Fibroblast of lung (primary cell): ENCODE measurements around the gene NCR2. TPM values are rescaled to one million over a fixed set of nuclear protein-coding genes. Genes with fewer than 3 reads are reported as not detected.

Source experiments
- DNase-seq, 2 donors: peaks; one replicate each; pipeline versions ENCODE4 v3.0.0 to v3.0.0-alpha.2; 2010; ENCODE audit warnings: low read depth in 2 of 2
- H2AFZ ChIP-seq: 2 replicates; pipeline ENCODE4 v1.5.1; 2012; ENCODE audit warnings: low read length, control low read depth, inconsistent platforms
- H3K27ac ChIP-seq: 2 replicates; pipeline ENCODE4 v1.5.1; 2011; ENCODE audit warnings: low read length, control low read depth; ENCODE audit not compliant: insufficient read depth
- H3K27me3 ChIP-seq: 2 replicates; pipeline ENCODE4 v1.5.1; 2011; ENCODE audit warnings: mild to moderate bottlenecking, low read length; ENCODE audit not compliant: control insufficient read depth, insufficient read depth
- H3K36me3 ChIP-seq: 2 replicates; pipeline ENCODE4 v1.5.1; 2011; ENCODE audit warnings: low read length; ENCODE audit not compliant: control insufficient read depth, insufficient read depth
- H3K4me1 ChIP-seq: 2 replicates; pipeline ENCODE4 v1.5.1; 2011; ENCODE audit warnings: low read length; ENCODE audit not compliant: control insufficient read depth, insufficient read depth; ENCODE audit errors: extremely low read depth
- H3K4me2 ChIP-seq: 2 replicates; pipeline ENCODE4 v1.5.1; 2011; ENCODE audit warnings: low read length, control low read depth; ENCODE audit not compliant: insufficient read depth; ENCODE audit errors: extremely low read depth
- H3K4me3 ChIP-seq, 4 experiments: fragments of 200-600 bp in 1 of 4; sonication (generic) in 1 of 4; replicated peaks in 1 of 4; 2 replicates each; pipeline ENCODE4 v1.5.1; 2011 to 2016; ENCODE audit warnings: low read length in 4 of 4, low read depth in 3 of 4, mild to moderate bottlenecking in 3 of 4, control low read depth in 2 of 4, inconsistent platforms in 1 of 4, mixed read lengths in 1 of 4; ENCODE audit not compliant: insufficient read depth in 1 of 4; ENCODE audit errors: control extremely low read depth in 1 of 4
- H3K79me2 ChIP-seq: 2 replicates; pipeline ENCODE4 v1.5.1; 2012; ENCODE audit warnings: mild to moderate bottlenecking, low read length, inconsistent platforms; ENCODE audit not compliant: control insufficient read depth, insufficient read depth
- H3K9ac ChIP-seq: 2 replicates; pipeline ENCODE4 v1.5.1; 2011; ENCODE audit warnings: mild to moderate bottlenecking, low read length, control low read depth; ENCODE audit not compliant: insufficient read depth
- H3K9me3 ChIP-seq: 2 replicates; pipeline ENCODE4 v1.5.1; 2012; ENCODE audit warnings: low read depth, low read length; ENCODE audit not compliant: control insufficient read depth, insufficient read depth
- H4K20me1 ChIP-seq: 2 replicates; pipeline ENCODE4 v1.5.1; 2011; ENCODE audit warnings: low read length; ENCODE audit not compliant: control insufficient read depth, insufficient read depth; ENCODE audit errors: extremely low read depth
- EZH2 ChIP-seq: IDR thresholded peaks from 2 replicates; pipeline ENCODE4 v1.5.1; 2012; ENCODE audit warnings: low read length, control low read depth, mild to moderate bottlenecking; ENCODE audit errors: missing control alignments
- polyA plus RNA-seq, 2 donors: library from polyadenylated mRNA; depleted of rRNA in 1 of 2; stranded (reverse) in 1 of 2; unstranded in 1 of 2; fragments of >200 nt; gene quantifications; 2 replicates each; pipeline ENCODE4 v1.2.1, GENCODE V29; 2011 to 2012; ENCODE audit warnings: missing spikeins in 1 of 2
- total RNA-seq: library from RNA; depleted of rRNA; stranded (reverse); fragments of >200 nt; gene quantifications from 2 replicates; pipeline ENCODE4 v1.2.1, GENCODE V29; 2014
- TF ChIP-seq, protein P1 (sequence below), 2 donors: IDR thresholded peaks in 1 of 2; conservative IDR thresholded peaks in 1 of 2; 1 replicate in 1 of 2; 2 replicates in 1 of 2; pipeline ENCODE4 v1.5.1; 2011 to 2012; ENCODE audit warnings: low read length in 2 of 2, control low read depth in 1 of 2, inconsistent platforms in 1 of 2, low read depth in 1 of 2, mild to moderate bottlenecking in 1 of 2

The NCR2 gene
- total and polyA plus RNA-seq, 2 donors (not counting 1 experiment from before 2014, with no cell fraction given), result not detected

DNA sequence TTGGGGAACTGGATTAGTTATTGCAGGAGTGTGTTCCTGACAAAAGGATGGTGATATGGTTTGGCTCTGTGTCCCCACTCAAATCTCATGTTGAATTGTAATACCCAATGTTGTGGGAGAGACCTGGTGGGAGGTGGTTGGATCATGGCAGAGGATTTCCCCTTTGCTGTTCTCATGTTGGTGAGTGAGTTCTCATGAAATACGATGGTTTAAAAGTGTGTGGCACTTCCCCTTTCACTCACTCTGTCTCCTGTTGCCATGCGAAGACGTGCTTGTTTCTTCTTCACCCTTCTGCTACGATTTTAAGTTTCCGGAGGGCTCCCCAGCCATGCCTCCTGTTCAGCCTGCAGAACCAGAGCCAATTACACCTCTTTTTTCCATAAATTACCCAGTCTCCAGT lies 32.8 kb upstream of the NCR2 start:
- Histone ChIP-seq H3K4me2 (no peak overlapping the region), H2AFZ (no peak overlapping the region), H3K27me3 (peaks cover 2% of the 10 kb centered on the region), H3K36me3 (no peaks in the 10 kb centered on the region), H3K27ac (no peak overlapping the region), H3K4me1 (no peaks in the 10 kb centered on the region), H4K20me1 (no peaks in the 10 kb centered on the region), H3K9me3 (no peaks in the 10 kb centered on the region), H3K4me3 (no peak overlapping the region), H3K79me2 (no peaks in the 10 kb centered on the region), H3K9ac (no peak overlapping the region)
- no peak for DNase-seq
- no peak for TF ChIP-seq EZH2
- TF ChIP-seq, protein P1, sequence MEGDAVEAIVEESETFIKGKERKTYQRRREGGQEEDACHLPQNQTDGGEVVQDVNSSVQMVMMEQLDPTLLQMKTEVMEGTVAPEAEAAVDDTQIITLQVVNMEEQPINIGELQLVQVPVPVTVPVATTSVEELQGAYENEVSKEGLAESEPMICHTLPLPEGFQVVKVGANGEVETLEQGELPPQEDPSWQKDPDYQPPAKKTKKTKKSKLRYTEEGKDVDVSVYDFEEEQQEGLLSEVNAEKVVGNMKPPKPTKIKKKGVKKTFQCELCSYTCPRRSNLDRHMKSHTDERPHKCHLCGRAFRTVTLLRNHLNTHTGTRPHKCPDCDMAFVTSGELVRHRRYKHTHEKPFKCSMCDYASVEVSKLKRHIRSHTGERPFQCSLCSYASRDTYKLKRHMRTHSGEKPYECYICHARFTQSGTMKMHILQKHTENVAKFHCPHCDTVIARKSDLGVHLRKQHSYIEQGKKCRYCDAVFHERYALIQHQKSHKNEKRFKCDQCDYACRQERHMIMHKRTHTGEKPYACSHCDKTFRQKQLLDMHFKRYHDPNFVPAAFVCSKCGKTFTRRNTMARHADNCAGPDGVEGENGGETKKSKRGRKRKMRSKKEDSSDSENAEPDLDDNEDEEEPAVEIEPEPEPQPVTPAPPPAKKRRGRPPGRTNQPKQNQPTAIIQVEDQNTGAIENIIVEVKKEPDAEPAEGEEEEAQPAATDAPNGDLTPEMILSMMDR (conservative IDR thresholded peaks at IDR 0.05 in 1 of 2, IDR thresholded peaks at IDR 0.05 in 1 of 2; ENCODE audit: low read depth in 1 of 2, low read length in 2 of 2), result no peak

DNA sequence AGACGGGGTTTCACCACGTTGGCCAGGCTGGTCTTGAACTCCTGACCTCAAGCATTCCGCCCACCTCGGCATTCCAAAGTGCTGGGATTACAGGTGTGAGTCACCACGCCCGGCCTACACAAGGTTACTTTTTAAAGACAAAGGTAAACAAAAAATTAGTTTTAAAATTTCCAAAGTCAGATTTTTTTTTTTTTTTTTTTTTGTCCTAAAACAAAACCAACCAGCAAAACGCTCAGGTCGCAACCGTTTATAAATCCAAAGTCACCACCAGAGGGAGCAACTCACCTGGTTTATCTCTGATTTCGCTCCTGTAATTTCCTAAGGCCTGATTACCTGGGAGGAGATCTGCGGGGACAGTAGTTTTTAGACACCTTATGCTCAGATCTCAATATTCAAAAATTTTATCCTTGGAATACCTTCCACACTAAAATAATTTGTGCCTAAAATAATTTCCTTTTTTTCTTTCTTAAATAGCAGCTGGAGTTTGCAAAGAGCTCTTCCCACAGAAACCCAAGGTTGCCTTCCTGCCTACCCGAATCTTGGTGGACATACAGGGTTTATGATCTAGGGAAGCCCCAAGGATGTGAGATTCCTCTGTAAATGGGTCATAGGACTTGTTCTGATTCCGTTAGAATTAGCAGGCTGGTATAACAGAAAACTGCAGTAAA lies 29.1 kb upstream of the NCR2 start:
- Histone ChIP-seq H4K20me1 (no peaks in the 10 kb centered on the region), H2AFZ (no peak overlapping the region), H3K27ac (no peak overlapping the region), H3K36me3 (no peaks in the 10 kb centered on the region), H3K9me3 (no peaks in the 10 kb centered on the region), H3K4me3 (no peak overlapping the region), H3K4me1 (no peaks in the 10 kb centered on the region), H3K9ac (no peak overlapping the region), H3K4me2 (no peak overlapping the region), H3K79me2 (no peaks in the 10 kb centered on the region), H3K27me3 (peaks cover 2% of the 10 kb centered on the region)
- DNase-seq, result peak; percentile 31 to 62
- TF ChIP-seq EZH2, result no peak
- TF ChIP-seq, protein P1 (conservative IDR thresholded peaks at IDR 0.05 in 1 of 2, IDR thresholded peaks at IDR 0.05 in 1 of 2; ENCODE audit: low read depth in 1 of 2, low read length in 2 of 2), result peak; percentile 46 to 60

DNA sequence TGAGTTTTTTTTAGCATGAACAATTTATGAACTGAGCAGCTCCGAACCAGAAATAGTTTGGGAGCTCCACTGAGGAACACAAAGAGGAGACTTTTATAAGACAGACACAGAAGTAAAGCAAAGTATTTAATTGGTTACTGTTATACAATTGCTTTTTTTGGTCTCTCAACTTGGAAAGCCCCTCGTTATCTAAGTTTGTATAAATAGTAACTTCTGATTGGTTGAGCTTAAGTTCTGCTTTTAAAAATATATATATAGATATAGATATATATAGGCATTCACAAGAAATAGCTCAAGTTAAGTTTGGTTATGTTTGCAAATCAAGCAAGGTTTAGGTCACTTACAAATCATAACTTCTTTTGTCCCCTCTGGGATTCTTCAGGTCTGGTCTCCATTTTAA lies 20.2 kb upstream of the NCR2 start:
- no peak overlapping the region for H3K4me2 ChIP-seq
- H3K36me3 ChIP-seq, result no peaks in the 10 kb centered on the region
- TF ChIP-seq, protein P1 (conservative IDR thresholded peaks at IDR 0.05 in 1 of 2, IDR thresholded peaks at IDR 0.05 in 1 of 2; ENCODE audit: low read depth in 1 of 2, low read length in 2 of 2), result no peak
- no peak for TF ChIP-seq EZH2
- H3K9me3 ChIP-seq, result no peaks in the 10 kb centered on the region
- no peaks in the 10 kb centered on the region for H3K4me1 ChIP-seq
- no peak overlapping the region for H2AFZ ChIP-seq
- peaks cover 5% of the 10 kb centered on the region for H3K27me3 ChIP-seq
- no peak overlapping the region for H3K27ac ChIP-seq
- H3K79me2 ChIP-seq, result no peaks in the 10 kb centered on the region
- H3K9ac ChIP-seq, result no peak overlapping the region
- H4K20me1 ChIP-seq, result no peaks in the 10 kb centered on the region
- no peak for DNase-seq
- no peak overlapping the region for H3K4me3 ChIP-seq
